Measurements from ENCODE around the gene ZBTB26.

Gene ZBTB26

GRCh38 chr9:122931226-122932121 lies at the start of gene ZBTB26:
Gene ZBTB26, minus strand, starts transcription at chr9:122931512. Its CDS starts 11,578 bp downstream, at chr9:122919934.
- peak; percentile 94 for DNase-seq

- DNase-seq, result peak; percentile 55
These were observed 47.3 kb upstream of the ZBTB26 start for GRCh38 chr9:122978601-122979000.

- no peak for DNase-seq
These were observed 43.9 kb upstream of the ZBTB26 start for GRCh38 chr9:122975196-122975595.

- no peak for DNase-seq
These were observed 29.8 kb upstream of the ZBTB26 start for GRCh38 chr9:122961139-122961538.

- DNase-seq, result no peak
These were observed 24.6 kb upstream of the ZBTB26 start for GRCh38 chr9:122955961-122956360.

GRCh38 chr9:122954253-122954691 lies 23.0 kb upstream of the ZBTB26 start:
- DNase-seq, result peak; percentile 40

GRCh38 chr9:122951056-122951455 lies 19.7 kb upstream of the ZBTB26 start:
- no peak for DNase-seq

GRCh38 chr9:122950263-122950662 lies 19.0 kb upstream of the ZBTB26 start:
- DNase-seq, result no peak

GRCh38 chr9:122949696-122950095 lies 18.4 kb upstream of the ZBTB26 start:
- no peak for DNase-seq

GRCh38 chr9:122948313-122948712 lies 17.0 kb upstream of the ZBTB26 start:
- no peak for DNase-seq

- no peak for DNase-seq
These were observed 15.2 kb upstream of the ZBTB26 start for GRCh38 chr9:122946461-122947005.

GRCh38 chr9:122944960-122945888 lies 13.9 kb upstream of the ZBTB26 start:
- peak; percentile 31 for DNase-seq

- peak; percentile 45 for DNase-seq
These were observed 10.4 kb upstream of the ZBTB26 start for GRCh38 chr9:122941582-122942234.

GRCh38 chr9:122940749-122941581 lies 9.7 kb upstream of the ZBTB26 start, which contains the start of gene RABGAP1:
Gene RABGAP1, plus strand, starts transcription at chr9:122941020. Its CDS starts 16,040 bp downstream, at chr9:122957060.
- DNase-seq, result peak; percentile 97

- DNase-seq, result no peak
These were observed 9.1 kb upstream of the ZBTB26 start for GRCh38 chr9:122940454-122940748.

- no peak for DNase-seq
These were observed 8.3 kb upstream of the ZBTB26 start for GRCh38 chr9:122939601-122940000.

- DNase-seq, result no peak
These were observed 5.6 kb upstream of the ZBTB26 start for GRCh38 chr9:122936883-122937282.

GRCh38 chr9:122936464-122936863 lies 5.2 kb upstream of the ZBTB26 start:
- no peak for DNase-seq

- no peak for DNase-seq
These were observed 629 bp downstream of the ZBTB26 start for GRCh38 chr9:122930541-122931225.

- no peak for DNase-seq
These were observed 1.4 kb downstream of the ZBTB26 start for GRCh38 chr9:122929796-122930354.

- no peak for DNase-seq
These were observed 7.4 kb downstream of the ZBTB26 start for GRCh38 chr9:122923947-122924346.
